VCaP (cell line): ENCODE results near the gene GMDS.
A peak's percentile ranks its signal among the peaks of the same experiment; 100 is the strongest.

Experiments
- H3K27ac ChIP-seq: fragments of 450-650 bp; 2 replicates; pipeline ENCODE4 v1.5.1; 2017
- CTCF ChIP-seq: fragments of 450-650 bp; conservative IDR thresholded peaks from 2 replicates; pipeline ENCODE4 v1.5.1; 2017; ENCODE audit warnings: mild to moderate bottlenecking, moderate library complexity

The GMDS gene

GRCh38 chr6:1611572-1612298 is 633.7 kb downstream of the GMDS start:
- no peak overlapping the region for H3K27ac ChIP-seq
- TF ChIP-seq CTCF = 0 out of 2 replicates have a peak, but pooled peaks have one; percentile 6

DNA sequence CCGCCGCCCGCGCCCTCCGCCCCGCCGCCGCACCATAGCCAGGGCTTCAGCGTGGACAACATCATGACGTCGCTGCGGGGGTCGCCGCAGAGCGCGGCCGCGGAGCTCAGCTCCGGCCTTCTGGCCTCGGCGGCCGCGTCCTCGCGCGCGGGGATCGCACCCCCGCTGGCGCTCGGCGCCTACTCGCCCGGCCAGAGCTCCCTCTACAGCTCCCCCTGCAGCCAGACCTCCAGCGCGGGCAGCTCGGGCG is 634.2 kb downstream of the GMDS start:
- no peak overlapping the region for H3K27ac ChIP-seq
- peak; percentile 59 for TF ChIP-seq CTCF

DNA sequence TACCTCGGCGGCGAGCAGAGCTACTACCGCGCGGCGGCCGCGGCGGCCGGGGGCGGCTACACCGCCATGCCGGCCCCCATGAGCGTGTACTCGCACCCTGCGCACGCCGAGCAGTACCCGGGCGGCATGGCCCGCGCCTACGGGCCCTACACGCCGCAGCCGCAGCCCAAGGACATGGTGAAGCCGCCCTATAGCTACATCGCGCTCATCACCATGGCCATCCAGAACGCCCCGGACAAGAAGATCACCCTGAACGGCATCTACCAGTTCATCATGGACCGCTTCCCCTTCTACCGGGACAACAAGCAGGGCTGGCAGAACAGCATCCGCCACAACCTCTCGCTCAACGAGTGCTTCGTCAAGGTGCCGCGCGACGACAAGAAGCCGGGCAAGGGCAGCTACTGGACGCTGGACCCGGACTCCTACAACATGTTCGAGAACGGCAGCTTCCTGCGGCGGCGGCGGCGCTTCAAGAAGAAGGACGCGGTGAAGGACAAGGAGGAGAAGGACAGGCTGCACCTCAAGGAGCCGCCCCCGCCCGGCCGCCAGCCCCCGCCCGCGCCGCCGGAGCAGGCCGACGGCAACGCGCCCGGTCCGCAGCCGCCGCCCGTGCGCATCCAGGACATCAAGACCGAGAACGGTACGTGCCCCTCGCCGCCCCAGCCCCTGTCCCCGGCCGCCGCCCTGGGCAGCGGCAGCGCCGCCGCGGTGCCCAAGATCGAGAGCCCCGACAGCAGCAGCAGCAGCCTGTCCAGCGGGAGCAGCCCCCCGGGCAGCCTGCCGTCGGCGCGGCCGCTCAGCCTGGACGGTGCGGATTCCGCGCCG is 634.7 kb downstream of the GMDS start:
- no peak for TF ChIP-seq CTCF
- H3K27ac ChIP-seq = no peak overlapping the region

DNA sequence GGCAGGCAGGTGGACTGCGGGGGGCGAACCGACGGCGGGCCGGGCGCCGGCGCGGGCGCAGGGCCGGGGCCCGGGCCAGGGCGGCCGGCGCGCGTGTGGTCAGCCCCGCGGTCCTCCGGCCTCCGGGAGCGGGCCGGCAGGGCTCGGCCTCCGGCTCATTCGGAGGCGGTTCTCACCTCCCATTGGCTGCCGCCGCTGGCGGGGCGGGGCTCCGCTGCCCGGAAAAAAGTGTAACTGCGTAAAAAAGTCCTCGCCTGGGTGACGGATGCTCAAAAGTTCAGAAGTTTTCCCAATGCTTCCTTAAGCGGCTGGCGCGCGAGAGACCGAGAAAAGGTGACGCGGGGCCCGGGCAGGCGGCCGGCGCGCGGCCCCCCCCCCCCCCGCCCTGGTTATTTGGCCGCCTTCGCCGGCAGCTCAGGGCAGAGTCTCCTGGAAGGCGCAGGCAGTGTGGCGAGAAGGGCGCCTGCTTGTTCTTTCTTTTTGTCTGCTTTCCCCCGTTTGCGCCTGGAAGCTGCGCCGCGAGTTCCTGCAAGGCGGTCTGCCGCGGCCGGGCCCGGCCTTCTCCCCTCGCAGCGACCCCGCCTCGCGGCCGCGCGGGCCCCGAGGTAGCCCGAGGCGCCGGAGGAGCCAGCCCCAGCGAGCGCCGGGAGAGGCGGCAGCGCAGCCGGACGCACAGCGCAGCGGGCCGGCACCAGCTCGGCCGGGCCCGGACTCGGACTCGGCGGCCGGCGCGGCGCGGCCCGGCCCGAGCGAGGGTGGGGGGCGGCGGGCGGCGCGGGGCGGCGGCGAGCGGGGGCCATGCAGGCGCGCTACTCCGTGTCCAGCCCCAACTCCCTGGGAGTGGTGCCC is 635.5 kb downstream of the GMDS start, which contains the start of gene FOXC1:
FOXC1 (plus strand) TSS at position 268 of the 849 bp plus-strand sequence; CDS start at position 799, 531 bp downstream.
- no peak for TF ChIP-seq CTCF
- peak within 1 kb of the TSS; percentile 14; the same call in 1 of the 2 replicates for H3K27ac ChIP-seq

DNA sequence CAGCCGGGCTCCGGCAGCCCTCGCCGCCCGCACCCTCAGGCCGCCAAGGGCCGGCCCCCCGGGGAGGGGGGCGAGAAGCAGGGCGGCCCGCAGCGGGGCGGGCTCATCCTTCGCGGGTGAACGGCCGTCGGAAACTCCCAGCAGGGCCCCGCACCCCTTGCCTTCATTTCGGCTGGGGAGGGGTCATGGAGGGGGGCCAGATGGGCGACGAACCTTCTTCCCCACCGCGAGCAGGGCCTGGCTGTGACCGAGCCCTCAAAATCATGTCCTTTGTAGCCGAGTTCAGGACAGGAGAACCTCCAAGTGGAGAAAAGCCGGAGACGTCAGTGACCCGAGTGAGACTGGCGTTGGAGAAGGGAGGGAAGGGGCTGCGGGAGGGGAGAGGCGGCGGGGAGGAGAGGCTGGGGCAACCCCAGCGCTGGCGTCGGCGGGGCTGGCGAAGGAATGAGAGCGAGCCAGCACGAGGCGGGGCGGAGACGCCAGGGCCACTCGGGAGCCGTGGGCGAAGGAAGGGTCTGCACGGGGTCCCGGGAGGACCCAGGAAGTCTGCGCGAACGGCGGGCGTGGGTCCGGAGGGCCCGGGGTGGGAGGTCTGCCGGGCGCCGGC is 636.3 kb downstream of the GMDS start:
- H3K27ac ChIP-seq = peak overlapping the region; percentile 14; the same call in 1 of the 2 replicates
- TF ChIP-seq CTCF = no peak

DNA sequence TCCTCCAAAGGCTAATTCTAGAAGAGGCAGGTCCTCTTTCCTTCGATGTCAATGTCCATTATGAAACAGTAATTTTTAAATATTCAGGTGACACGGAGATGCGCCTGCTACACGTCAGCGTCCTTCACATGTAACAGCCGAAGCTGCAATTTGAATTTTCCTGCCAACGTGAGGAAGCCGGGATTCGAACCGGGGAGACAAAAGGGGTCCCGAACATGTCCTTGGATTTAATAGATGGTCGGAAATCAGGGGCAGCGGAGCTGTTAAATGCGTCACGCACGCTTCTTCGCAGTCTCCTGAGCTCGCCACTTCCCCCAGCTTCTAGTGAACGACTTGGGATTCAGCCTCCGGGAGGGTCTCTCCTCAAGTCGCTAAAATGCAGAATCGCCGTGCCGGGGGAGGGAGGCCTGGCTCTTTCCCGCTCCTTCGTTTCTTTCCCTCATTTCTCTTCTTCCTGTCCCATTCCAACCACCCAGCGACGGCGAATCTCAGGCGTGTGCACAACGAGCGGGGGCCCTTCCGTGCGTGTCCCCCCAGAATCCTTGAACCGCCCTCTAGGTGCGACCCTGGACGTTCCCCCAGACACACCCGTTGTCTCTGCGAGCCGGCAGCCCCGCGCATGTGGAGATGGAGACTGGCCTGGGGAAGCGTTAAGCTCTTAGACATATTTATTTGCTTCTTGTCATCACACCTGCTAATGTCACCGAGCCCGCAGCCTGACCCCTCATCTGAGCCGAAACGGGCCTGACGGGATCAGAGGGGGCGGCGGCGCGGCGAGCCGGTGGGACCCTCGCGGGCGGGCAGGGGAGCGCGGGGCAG is 637.0 kb downstream of the GMDS start:
- TF ChIP-seq CTCF = no peak
- H3K27ac ChIP-seq = no peak overlapping the region
